Measurements from ENCODE around the gene UBE2QL1. TPM values are rescaled to one million over a fixed set of nuclear protein-coding genes. Genes with fewer than 3 reads are reported as not detected.

Gene UBE2QL1
- polyA plus RNA-seq, 3 donors = 0.47 to 0.90 (median 0.54) TPM

DNA sequence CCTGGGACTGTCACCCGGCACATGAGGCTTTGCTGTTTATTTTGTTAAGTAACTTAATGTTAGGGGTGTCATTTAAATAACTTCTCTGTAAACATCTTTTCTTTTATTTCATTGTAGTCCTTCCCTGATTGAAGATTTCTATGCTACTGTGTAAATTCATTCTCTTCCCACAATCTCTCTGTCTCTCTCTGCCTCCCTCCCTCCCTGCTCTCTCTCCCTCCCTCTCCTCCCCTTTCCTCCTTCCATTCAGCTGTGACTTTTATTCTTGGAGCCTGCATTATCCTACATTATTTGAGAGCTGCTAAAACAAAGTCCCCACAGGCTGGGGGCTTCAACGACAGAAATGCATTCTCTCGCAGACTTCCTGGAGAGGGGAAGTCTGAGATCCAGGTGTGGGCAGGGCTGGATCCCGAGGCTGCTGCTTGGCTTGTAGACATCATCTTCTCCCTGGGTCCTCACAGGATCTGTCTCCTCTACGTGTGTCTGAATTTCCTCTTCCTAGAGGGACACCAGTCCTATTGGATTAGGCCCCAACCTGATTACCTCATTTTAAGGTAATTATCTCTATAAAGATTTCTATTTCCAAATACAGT is 18.4 kb downstream of the UBE2QL1 start:
- H3K27ac ChIP-seq (ENCODE audit: low read depth, low read length) = no peak overlapping the region
- WGBS, 3 donors = 53 to 64% (median 57%) methylated on average over 5 of the region's 5 CpGs

DNA sequence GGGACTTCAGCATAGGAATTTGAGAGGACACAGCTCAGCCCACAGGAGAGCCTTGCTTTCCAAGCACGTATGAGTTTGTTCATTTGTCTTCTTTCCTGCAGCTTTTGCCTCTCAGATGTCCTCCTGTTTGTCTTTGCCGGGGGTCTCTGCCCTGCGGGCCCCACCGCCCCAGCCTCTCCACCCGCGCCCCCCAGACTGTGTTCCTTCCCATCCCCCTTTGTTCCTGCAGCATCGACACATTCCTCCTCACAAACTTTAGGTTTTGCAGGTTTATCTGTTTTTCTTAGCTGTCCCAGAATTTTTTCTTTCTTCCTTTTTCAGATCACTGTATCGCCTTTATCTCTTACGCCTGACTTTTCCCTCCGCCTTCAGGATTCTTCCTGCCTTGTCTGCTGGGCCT is 18.9 kb downstream of the UBE2QL1 start:
- H3K27ac ChIP-seq (ENCODE audit: low read depth, low read length) = no peak overlapping the region

DNA sequence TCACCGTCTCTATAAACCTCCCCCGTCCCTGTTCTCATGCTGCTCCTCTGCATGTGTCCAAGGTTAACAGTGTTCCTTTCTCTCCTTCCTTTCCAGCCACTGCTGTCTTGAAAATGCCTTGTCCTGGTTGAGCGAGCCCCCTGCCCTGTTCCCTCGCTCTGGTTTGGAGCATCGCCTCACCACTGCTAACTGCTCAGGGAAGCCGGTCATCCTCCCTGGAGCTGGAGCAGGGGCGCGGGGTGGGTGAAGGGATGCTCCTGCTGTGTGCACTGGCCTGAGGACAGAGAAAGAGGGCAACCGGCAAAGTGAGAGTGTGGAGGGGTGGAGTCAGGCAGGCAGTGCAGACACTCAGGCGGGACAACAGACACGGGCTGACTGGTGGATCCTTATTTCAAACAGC is 19.4 kb downstream of the UBE2QL1 start:
- WGBS, 3 donors = 37 to 58% (median 48%) methylated on average over 11 of the region's 11 CpGs
- no peak overlapping the region for H3K27ac ChIP-seq (ENCODE audit: low read depth, low read length)

More for the DNA sequence above, 18.9 kb downstream of the UBE2QL1 start:
- 54 to 87% (median 78%) methylated on average over 10 of the region's 10 CpGs for WGBS, 3 donors

DNA sequence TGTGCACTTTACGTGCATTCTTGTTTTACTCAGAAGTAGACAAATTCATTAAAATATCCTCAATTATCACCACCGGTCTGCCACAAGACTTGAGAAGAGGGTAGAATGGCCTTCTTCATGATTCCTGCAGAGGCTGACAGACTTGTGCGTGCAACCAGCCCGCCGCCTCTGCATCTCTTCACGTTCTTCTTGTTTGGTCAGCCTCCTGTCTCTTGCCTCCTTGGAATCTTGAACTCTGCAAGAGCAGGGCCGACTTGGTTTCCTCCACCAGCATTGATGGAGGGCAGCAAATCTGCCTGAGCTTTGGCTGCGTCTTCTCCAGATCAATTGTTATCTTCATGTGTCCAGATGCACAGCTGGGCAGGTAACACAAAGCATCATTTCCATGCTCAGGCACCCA is 20.2 kb downstream of the UBE2QL1 start:
- WGBS, 3 donors = 89 to 96% (median 90%) methylated on average over 8 of the region's 8 CpGs
- H3K27ac ChIP-seq (ENCODE audit: low read depth, low read length) = no peak overlapping the region

DNA sequence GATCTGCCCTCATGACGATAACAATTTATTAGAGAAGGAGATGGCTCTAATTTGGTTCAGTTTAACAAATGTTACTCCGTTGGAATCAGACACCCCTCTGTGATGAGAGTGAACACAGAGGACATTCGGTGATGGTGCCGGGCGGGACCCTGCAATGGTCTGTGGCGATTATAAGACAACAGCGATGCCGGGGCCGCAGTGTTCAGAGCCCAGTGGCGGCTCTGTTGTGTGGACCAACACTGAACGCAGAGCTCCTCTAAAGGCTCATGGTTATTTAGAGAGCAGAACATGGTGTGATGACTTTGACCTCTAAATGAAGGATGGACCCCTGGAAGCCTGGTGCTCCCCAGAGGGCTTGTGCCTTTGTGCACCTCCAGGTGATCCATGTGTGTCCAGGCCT is 21.2 kb downstream of the UBE2QL1 start:
- WGBS, 3 donors = 91 to 93% (median 92%) methylated on average over 11 of the region's 11 CpGs
- no peak overlapping the region for H3K27ac ChIP-seq (ENCODE audit: low read depth, low read length)

DNA sequence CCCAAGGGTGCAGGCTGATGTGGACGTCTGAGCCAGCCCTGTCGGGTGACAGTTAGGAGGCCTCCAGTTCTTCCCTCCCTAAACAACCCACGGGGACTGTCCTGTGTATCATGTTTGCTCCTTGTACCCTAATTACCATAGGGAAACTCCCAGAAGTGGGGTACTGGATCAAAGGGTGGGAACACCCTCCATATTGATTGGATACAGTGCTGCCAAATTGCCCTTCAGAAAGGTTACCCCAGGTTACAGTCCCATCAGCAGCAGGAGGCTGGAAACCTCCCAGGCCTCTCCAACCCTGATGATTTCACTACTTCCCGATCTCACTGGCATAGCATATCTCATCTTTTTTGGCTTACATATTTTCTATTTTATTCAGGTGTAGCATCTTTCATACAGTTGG is 22.0 kb downstream of the UBE2QL1 start:
- WGBS, 3 donors = 87 to 90% (median 90%) methylated on average over 4 of the region's 4 CpGs
- no peak overlapping the region for H3K27ac ChIP-seq (ENCODE audit: low read depth, low read length)

DNA sequence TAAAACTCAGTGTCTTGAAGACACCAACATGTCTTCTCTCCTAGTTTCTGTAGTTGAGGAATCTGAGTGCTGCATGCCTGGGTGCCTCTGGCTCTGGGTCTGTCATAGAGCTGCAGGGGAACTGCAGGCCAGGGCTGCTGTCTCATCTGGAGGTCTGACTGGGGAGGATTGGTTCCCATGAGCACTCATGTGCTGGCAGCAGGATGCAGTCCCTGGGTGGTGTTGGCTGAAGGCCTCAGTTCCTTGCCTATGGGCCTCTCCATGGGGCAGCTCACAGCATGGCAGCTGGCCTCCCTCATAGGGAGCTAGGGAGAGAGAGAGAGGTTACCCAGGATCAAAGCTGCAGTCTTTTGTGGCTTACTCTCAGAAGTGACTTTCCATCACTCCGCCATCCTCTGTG is 22.6 kb downstream of the UBE2QL1 start:
- WGBS, 3 donors = 90 to 100% (median 93%) methylated on average over 1 of the region's 1 CpG
- no peak overlapping the region for H3K27ac ChIP-seq (ENCODE audit: low read depth, low read length)

DNA sequence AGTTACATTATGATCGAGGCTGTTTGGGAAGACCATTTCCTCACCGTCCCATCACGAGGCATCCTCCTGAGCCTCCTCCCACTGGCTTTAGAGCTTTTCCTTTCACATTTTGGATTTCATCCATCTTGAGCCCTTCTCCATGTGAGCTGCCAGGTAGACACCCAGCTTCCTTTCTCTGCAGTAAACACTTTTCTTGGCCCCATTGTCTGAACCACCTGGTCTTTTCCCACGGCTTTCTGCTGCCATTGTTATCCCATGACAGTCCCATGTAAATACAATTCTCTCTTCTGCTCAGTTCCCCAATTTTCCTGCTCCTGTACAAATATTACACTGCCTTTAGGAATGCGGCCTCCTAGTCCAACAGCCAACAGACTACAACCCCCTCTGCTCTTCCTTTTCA is 24.1 kb downstream of the UBE2QL1 start:
- WGBS, 3 donors = 46 to 72% (median 67%) methylated on average over 5 of the region's 5 CpGs
- H3K27ac ChIP-seq (ENCODE audit: low read depth, low read length) = no peak overlapping the region

DNA sequence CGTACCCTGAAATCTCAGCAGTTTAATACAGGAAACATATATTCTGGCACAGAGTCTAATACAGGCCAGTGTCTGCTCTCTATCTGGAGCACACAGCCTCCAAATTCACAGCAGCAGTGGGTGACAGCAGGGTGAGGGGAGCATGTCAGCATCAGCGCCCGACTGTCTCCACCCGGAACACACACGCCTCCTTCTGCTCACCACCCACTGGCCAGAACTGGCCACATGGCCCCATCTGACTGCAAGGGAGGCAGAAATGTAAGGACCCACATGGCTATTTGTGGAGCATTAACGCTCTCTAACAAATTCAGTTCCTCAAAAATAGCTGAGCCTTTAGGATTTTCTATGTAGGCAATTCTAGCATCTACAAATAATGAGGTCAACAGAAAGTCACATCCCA is 24.6 kb downstream of the UBE2QL1 start:
- WGBS, 3 donors = 80 to 87% (median 82%) methylated on average over 6 of the region's 6 CpGs
- H3K27ac ChIP-seq (ENCODE audit: low read depth, low read length) = no peak overlapping the region

DNA sequence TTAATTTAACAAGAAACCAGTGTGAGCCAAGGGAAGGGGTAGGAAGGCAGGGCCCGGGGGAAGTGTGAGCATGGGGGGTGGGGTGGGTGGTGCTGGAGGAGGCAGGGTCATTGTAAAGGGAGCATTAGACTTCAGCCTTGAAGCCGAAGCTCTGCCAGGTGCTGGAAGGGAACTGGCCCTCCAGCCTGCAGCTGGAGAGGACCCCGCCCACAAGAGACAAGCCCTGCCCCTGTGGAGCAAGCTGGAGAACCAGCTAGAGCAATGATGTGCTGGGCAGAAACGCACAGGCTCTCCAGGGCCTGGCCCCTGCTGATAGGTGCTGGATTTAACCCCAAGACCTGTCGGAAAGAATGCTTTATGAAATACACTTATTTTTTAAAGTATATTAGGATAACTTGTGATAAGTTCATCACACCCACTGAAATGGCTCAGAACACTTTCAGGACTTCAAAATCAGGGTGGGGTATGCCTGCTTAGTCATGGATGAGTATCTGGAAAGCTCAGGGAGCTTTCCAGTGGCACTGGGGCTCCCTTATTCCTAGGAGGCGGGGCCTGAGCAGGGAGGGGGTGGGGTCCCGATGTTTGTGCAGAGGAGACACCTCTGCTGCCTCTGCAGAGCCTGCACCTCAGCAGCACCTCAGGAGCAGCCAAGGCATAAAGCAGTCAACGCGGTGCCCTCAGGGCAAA is 27.1 kb downstream of the UBE2QL1 start:
- no peak overlapping the region for H3K27ac ChIP-seq (ENCODE audit: low read depth, low read length)
- WGBS, 3 donors = 47 to 54% (median 50%) methylated on average over 9 of the region's 9 CpGs

DNA sequence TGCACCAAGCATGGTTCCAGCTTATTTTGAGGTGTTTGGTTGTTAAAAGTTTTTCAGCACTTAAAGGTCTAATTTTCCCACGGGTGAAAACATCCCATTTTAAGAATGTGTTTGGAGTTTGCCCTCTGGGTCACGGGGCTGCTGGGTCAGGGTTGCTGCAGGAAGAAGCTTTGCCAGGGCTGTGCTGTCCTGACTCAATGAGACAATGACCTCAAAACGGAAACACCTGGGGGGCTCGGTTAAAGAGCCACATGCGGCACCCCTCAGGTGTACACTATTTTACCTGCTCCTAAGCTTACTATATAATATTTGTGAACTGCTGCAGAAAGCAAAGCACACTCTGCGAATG is 27.6 kb downstream of the UBE2QL1 start:
- H3K27ac ChIP-seq (ENCODE audit: low read depth, low read length) = no peak overlapping the region
- WGBS, 3 donors = 74 to 81% (median 80%) methylated on average over 6 of the region's 6 CpGs

DNA sequence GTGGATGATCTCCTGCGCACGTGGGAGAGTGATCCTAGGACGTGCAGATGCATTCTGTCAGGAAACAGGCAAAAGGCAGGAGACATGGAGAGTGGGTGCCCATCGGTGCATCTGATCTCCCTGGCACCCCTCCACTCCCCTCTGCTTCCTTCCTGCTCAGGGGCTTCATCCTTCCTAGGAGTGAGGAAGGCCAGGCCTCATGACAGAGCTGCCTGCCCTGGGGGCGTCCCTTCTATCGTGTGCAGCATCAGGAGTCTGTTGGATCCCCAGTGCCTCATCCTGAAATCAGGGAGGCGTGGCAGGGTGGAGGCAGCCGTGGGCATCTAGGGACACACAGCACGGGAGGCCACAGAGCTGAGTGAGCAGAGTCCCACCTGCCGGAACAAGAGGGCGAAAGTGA is 30.1 kb downstream of the UBE2QL1 start:
- H3K27ac ChIP-seq (ENCODE audit: low read depth, low read length) = no peak overlapping the region
- 79 to 89% (median 82%) methylated on average over 11 of the region's 11 CpGs for WGBS, 3 donors

DNA sequence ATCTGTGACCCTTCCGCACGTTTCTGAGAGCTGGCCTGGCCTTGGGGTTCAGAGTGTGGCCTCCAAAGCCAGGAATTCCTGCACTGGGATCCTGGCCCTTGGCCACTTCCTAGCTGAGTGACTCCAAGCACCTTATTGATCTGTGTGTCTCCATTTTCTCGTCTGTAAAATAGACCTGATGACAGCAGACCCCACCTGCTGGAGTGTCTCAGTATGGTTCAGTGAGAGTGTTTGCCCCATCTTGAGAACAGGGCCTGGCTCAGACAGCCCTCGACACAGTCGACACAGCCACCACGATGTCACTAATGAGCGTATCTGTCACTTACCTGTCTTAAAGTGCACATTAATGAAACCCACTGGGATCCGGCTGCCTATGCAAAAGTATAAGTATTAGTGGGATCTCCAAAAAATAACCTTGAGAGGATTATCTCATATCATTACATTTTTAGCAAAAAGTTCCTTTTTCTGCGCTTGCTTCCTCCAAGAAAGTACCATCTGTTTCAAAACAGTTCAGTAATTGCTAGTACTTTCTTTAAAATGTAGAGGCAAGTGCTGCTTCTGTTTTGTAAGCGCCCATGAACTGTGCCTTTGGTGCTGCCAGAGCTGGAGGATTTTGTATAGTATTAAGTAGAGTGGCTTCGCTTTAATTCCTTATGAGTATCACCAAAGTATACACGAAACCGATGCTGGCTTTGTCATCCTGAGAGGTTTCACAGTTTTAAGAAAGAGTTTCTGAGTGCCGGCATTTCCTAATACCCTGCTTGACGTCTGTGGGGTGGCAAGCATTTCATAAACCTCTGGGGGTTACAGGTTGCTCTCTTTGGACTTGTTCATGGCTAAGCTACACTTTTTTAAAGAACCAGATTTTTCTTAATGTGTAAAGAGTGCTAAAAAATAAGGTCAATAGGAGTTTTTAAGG is 31.7 kb downstream of the UBE2QL1 start:
- H3K27ac ChIP-seq (ENCODE audit: low read depth, low read length) = no peak overlapping the region
- 74 to 84% (median 82%) methylated on average over 15 of the region's 15 CpGs for WGBS, 3 donors

DNA sequence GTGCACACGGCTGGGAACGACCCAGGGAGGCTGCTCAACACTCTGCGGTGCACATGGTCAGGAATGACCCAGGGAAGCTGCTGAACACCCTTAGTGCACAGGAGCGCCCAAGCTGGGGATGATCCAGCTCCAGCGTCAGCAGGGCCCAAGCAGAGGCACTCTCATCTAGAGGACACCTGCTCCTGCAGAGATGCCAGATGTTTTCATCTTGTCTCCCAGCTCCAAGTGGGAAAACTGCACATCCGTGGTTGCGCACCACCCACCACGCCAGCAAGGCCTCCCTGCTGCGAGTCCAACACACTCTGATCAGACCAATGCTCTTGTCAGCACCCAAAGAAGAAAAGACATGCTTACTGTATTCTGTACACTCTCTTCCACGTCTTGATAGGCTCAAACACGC is 34.1 kb downstream of the UBE2QL1 start:
- 89 to 94% (median 93%) methylated on average over 11 of the region's 11 CpGs for WGBS, 3 donors
- H3K27ac ChIP-seq (ENCODE audit: low read depth, low read length) = no peak overlapping the region

DNA sequence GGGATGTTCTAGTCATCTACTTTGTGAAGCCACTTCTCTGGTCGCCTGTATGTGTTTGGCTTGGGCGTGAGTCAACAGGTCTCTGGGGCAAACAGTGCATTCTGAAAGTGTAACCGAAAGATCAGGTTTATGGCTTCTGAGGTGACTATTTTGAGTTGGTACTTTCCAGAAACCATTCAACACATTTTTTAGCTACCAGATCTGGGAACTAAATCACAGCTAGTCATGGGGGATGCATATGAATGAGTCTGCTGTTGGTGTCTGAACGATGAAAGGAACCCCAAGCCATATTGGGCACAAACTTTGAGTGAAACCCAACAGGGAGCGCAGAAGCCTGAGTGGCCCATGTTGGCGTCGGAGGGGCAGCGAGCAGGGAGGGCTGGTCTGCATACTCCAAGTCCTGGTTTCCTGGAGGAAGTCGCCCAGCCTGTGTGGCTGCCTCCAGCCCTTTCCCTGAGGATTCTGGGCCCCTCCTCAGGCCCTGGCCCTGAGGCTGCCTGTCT is 35.3 kb downstream of the UBE2QL1 start:
- no peak overlapping the region for H3K27ac ChIP-seq (ENCODE audit: low read depth, low read length)
- 81 to 85% (median 82%) methylated on average over 9 of the region's 9 CpGs for WGBS, 3 donors

DNA sequence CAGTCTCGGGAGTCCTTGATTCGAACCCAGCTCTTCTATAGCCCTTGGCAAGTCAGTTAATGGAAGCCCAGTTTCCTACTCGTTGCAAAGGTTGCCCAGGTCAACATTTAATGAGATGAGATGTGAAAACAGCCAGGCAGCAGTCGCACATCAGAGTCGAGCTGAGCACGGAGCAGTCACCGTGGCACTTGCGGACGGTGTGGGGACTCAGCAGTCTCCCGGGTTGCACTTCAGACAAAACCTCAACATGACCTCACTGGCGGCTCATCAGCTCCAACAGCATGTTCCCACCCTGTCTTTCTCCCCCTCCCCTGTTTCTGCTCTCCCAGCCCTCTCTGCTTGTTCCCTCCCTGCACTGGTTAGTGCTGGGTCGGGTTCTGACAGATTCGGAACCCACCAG is 35.8 kb downstream of the UBE2QL1 start:
- WGBS, 3 donors = 74 to 83% (median 79%) methylated on average over 13 of the region's 13 CpGs
- H3K27ac ChIP-seq (ENCODE audit: low read depth, low read length) = no peak overlapping the region

DNA sequence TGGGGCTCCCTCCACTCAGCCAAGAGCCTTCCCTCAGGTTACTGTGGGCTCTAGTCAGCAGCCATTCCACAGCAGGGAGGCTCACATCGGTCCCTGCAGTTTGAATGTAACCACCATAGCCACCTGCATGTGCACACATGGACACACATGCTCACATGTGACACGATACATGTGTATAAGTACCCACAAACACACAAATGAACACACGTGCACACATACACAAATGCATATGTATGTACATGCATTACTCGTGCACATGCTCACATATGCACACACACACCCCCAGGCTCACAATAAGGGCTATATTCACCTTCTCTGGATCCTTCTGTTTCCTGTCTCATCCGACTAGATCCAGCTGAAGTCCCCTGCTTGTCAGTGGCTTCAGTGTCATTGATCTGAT is 36.2 kb downstream of the UBE2QL1 start:
- no peak overlapping the region for H3K27ac ChIP-seq (ENCODE audit: low read depth, low read length)
- 63 to 77% (median 75%) methylated on average over 5 of the region's 5 CpGs for WGBS, 3 donors

DNA sequence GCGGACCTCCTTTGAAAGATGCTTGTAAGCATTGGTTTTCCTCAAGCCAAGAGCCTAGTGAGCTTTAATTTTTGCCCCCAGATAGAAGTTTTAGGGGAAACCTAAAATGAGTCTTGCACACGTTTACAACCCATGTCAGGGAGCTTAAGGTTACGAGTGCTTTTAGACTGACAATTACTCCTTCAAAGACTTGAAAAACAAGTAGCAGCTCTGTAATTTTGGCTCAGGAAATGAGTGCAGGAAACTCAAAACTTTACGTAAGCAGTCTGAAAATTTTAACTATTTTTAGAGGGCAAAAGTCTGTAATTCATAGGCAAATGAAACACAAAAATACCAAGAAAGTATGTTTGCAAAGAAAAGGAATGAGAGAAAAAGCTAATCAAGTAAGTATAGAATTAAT is 36.8 kb downstream of the UBE2QL1 start:
- WGBS, 3 donors = 30 to 53% (median 35%) methylated on average over 4 of the region's 4 CpGs
- H3K27ac ChIP-seq (ENCODE audit: low read depth, low read length) = no peak overlapping the region

DNA sequence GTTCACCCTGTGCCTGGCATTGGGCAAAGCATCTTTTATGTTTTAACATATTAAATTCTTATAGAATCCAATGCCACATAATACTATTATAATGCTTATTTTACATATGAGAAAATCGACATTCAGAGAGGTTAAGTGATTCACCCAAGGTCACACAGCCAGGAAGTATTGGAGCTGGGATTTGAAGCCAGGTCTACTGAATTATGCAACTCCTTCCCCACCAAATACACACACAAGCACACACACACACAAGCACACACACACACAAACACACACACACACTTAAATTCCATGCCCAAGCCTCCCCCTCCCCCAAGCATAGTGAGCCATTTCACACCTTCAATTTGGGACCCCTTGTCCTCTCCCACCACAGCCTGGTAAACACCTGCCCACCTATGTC is 37.4 kb downstream of the UBE2QL1 start:
- 68 to 86% (median 76%) methylated on average over 1 of the region's 1 CpG for WGBS, 3 donors
- H3K27ac ChIP-seq (ENCODE audit: low read depth, low read length) = no peak overlapping the region
